ENCODE measurements around the gene NAPG.

The NAPG gene

GRCh38 chr18:10558967-10559298 is 33.1 kb downstream of the NAPG start:
- TF ChIP-seq, protein P1, sequence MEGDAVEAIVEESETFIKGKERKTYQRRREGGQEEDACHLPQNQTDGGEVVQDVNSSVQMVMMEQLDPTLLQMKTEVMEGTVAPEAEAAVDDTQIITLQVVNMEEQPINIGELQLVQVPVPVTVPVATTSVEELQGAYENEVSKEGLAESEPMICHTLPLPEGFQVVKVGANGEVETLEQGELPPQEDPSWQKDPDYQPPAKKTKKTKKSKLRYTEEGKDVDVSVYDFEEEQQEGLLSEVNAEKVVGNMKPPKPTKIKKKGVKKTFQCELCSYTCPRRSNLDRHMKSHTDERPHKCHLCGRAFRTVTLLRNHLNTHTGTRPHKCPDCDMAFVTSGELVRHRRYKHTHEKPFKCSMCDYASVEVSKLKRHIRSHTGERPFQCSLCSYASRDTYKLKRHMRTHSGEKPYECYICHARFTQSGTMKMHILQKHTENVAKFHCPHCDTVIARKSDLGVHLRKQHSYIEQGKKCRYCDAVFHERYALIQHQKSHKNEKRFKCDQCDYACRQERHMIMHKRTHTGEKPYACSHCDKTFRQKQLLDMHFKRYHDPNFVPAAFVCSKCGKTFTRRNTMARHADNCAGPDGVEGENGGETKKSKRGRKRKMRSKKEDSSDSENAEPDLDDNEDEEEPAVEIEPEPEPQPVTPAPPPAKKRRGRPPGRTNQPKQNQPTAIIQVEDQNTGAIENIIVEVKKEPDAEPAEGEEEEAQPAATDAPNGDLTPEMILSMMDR (IDR thresholded peaks at IDR 0.05): no peak
- no peak for DNase-seq (ENCODE audit: low spot score)
- Histone ChIP-seq H3K27ac (no peak overlapping the region), H3K4me3 (no peak overlapping the region)

- DNase-seq (ENCODE audit: low spot score): no peak
- H3K27ac ChIP-seq: no peak overlapping the region
- H3K4me3 ChIP-seq: peak overlapping the region; percentile 58
- TF ChIP-seq, protein P1 (IDR thresholded peaks at IDR 0.05): no peak
Measured at GRCh38 chr18:10559553-10560451, 34.0 kb downstream of the NAPG start.

GRCh38 chr18:10560452-10561045 is 34.7 kb downstream of the NAPG start:
- Histone ChIP-seq H3K27ac (no peak overlapping the region), H3K4me3 (peak overlapping the region; percentile 58)
- DNase-seq (ENCODE audit: low spot score): no peak
- TF ChIP-seq, protein P1 (IDR thresholded peaks at IDR 0.05): peak; percentile 73

GRCh38 chr18:10562773-10563160 is 36.9 kb downstream of the NAPG start:
- TF ChIP-seq, protein P1 (IDR thresholded peaks at IDR 0.05): no peak
- H3K27ac ChIP-seq: no peak overlapping the region
- no peak for DNase-seq (ENCODE audit: low spot score)

GRCh38 chr18:10563886-10564285 is 38.1 kb downstream of the NAPG start:
- no peak for DNase-seq (ENCODE audit: low spot score)
- no peak overlapping the region for H3K27ac ChIP-seq
- no peak overlapping the region for H3K4me3 ChIP-seq
- TF ChIP-seq, protein P1 (IDR thresholded peaks at IDR 0.05): no peak

More at GRCh38 chr18:10562773-10563160, 36.9 kb downstream of the NAPG start:
- no peak overlapping the region for H3K4me3 ChIP-seq

DNA sequence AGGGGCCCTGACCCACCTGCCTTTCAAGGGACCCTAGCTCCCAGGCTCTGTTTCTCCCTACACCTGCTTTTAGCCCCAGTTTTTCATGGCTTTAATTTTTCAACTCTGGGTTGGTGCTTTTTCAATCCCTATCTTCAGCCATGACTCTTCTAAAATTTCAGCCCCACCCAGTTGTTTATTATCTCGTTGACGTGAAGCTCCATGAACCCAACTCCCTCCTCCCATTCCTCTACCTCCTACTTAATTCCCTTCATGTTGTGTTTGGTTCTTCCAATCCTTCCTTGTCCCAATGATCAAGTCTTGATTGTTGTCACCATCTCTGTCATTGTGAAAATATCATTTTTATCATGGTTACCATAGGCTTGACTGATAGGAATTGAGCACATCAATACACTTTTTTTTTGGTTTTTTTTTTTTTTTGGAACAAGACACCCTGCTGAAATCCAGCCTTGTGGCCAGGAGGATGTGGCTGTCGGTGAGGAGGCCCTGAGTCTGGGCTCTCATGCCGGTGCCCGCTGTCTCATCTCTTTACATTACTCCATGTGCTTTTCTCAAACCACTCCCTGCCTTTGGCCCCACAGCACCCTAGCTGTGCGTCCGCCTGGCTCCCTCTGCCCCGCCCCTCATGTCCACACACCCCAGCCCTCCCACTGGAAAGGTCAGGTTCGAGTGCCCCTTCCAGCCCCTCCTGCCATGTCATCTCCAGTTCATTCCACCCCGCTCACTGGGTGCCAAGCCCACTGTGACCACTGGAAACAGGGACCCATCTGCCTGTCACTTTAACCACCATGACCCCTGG is 39.3 kb downstream of the NAPG start:
- TF ChIP-seq, protein P1 (IDR thresholded peaks at IDR 0.05): no peak
- Histone ChIP-seq H3K4me3 (no peak overlapping the region), H3K27ac (no peak overlapping the region)
- no peak for DNase-seq (ENCODE audit: low spot score)

Measured in coronary artery (tissue), 2 donors.